AML-193 (cell line): ENCODE results near the gene DNASE1L1.

ENCODE experiments used
- DNase-seq, 2 experiments: peaks; one replicate each; lab custom pipeline; 2025; lab: John Stamatoyannopoulos, UW

Gene DNASE1L1

DNA sequence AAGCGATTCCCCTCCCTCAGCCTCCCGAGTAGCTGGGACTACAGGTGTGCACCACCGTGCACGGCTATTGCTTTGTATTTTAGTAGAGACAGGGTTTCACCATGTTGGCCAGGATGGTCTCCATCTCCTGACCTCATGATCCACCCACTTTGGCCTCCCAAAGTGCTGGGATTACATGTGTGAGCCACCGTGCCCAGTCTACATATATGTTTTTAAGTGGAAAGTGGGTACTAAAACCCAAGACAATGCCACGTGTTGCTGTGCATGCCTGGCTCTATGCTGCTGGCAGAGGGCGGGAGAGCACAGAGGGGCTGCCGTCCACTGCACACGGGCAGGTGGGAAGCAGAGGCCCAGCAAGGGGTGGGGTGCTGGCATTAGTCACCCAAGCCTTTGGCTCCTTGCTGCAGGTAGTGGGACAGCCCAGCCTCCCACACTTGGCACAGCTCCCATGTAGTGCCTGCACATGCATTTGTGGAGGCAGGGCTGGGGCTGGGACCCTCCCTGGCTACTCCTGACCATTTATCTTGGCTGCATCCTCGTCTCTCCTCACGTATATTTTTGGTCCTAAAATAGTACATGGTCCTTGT, 26.5 kb downstream of the DNASE1L1 start:
- no peak for DNase-seq

DNA sequence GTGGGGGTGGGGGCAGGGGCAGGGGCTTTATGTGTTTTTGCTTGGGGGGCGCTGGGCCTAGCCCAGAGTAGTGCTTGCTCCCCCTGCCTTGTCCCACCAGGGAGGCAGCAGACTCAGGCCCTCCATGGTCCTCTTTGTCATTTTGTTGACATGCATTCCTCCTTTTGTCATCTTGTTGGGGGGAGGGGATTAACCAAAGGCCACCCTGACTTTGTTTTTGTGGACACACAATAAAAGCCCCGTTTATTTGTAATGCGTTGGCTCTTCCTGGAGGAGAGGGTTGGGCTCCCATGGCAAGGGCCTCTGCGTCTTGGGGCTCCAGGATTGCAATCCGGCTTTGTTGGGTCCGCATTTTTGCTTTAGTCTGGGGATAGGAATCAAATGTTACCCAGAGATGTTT, 27.8 kb downstream of the DNASE1L1 start:
- DNase-seq, result no peak

DNA sequence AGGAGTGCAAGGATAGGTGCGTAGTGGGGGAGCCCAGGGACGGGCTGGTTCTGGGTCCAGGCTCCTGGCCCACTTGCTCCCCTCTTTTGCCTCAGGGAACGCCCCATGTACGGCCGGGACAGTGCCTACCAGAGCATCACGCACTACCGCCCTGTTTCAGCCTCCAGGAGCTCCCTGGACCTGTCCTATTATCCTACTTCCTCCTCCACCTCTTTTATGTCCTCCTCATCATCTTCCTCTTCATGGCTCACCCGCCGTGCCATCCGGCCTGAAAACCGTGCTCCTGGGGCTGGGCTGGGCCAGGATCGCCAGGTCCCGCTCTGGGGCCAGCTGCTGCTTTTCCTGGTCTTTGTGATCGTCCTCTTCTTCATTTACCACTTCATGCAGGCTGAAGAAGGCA, 28.3 kb downstream of the DNASE1L1 start:
- no peak for DNase-seq

- no peak for DNase-seq
These were observed 28.9 kb downstream of the DNASE1L1 start for GRCh38 chrX:154380153-154380552.

DNA sequence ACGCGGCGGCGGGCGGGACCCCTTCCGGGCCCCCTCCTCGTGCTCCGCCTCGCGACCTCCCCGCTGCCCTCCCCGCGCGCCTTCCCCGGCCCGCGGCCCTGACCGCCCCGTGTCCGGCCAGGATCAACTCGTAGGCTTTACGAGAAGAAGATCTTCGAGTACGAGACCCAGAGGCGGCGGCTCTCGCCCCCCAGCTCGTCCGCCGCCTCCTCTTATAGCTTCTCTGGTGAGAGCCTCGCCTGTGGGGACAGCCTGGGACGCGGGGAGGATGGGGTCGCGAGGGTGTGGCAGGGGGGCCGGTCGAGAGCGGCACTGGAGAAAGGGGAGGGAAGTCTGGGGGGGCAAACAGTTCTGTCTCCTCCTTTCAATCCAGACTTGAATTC, 29.5 kb downstream of the DNASE1L1 start:
- DNase-seq, result no peak

GRCh38 chrX:154378799-154379568, 30.1 kb downstream of the DNASE1L1 start, which contains the start of gene EMD:
Gene EMD (plus strand): TSS chrX:154379295. CDS start chrX:154379485, 190 bp downstream.
- DNase-seq, result peak; percentile 86 to 89

- peak in 1 of 2 experiments; percentile 24 for DNase-seq
These were observed 30.8 kb downstream of the DNASE1L1 start for GRCh38 chrX:154378059-154378798.

- DNase-seq, result no peak
These were observed 32.3 kb downstream of the DNASE1L1 start for GRCh38 chrX:154376774-154377173.

- no peak for DNase-seq
These were observed 33.9 kb downstream of the DNASE1L1 start for GRCh38 chrX:154375156-154375504.

GRCh38 chrX:154374313-154375155, 34.5 kb downstream of the DNASE1L1 start, which contains the start of gene FLNA:
Gene FLNA (minus strand): TSS chrX:154374634. CDS start chrX:154371245, 3,389 bp downstream.
- DNase-seq, result no peak

- peak; percentile 11 to 17 for DNase-seq
These were observed 35.4 kb downstream of the DNASE1L1 start for GRCh38 chrX:154373340-154374306.

GRCh38 chrX:154372612-154373022, 36.4 kb downstream of the DNASE1L1 start:
- no peak for DNase-seq

DNA sequence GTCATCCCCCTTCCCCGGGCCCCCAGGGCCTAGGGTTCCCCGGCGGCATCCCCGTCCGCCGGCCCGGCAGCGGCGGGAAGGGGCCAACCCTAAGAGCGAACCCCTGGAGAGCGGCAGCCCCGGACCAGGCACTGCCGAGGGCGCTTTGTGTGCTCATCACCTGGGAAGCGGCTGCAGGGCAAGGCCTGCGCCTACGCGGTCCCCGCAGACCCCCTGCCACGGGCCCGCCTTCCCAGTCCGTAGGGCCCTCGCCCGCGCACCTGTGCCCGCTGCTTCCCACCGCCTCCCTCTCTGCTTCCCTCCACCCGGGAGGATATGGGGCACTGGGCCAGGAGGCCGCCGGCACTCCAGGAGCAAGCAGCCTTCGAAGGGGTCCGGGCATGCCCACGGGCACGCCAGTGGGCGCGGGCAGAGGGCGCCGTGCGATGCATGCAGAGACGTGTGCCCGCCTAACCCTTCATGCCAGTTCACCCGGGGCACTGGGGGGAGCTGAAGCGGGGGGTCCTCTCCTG, 37.2 kb downstream of the DNASE1L1 start:
- no peak for DNase-seq

GRCh38 chrX:154371017-154371788, 37.9 kb downstream of the DNASE1L1 start:
- peak; percentile 69 to 75 for DNase-seq

- DNase-seq, result no peak
These were observed 38.6 kb downstream of the DNASE1L1 start for GRCh38 chrX:154370300-154371016.

GRCh38 chrX:154369449-154370299, 39.4 kb downstream of the DNASE1L1 start:
- peak; percentile 25 to 54 for DNase-seq

GRCh38 chrX:154368630-154369448, 40.2 kb downstream of the DNASE1L1 start:
- peak; percentile 80 to 91 for DNase-seq
